Thoracic aorta (tissue), 2 donors: ENCODE results near the gene MSI2. TPM values are rescaled to one million over a fixed set of nuclear protein-coding genes. Genes with fewer than 3 reads are reported as not detected.
A peak's percentile ranks its signal among the peaks of the same experiment; 100 is the strongest.

Source experiments
- ATAC-seq: fragments of 150-250 bp; one replicate; pipeline ENCODE4 v1.8.0; 2017; ENCODE audit warnings: low read depth; ENCODE audit not compliant: insufficient number of reproducible peaks, low FRiP score
- DNase-seq: peaks from one replicate; pipeline ENCODE4 v3.0.0-alpha.2; 2020; ENCODE audit warnings: low spot score
- H3K27ac ChIP-seq, 2 donors: fragments of 200-600 bp; sonication (generic); 1 replicate in 1 of 2; 2 replicates in 1 of 2; pipeline ENCODE4 v1.5.1; 2016; ENCODE audit warnings: mild to moderate bottlenecking in 2 of 2, moderate library complexity in 2 of 2
- H3K27me3 ChIP-seq: fragments of 200-600 bp; sonication (generic); replicated peaks from 2 replicates; pipeline ENCODE4 v1.6.0; 2016; ENCODE audit warnings: mild to moderate bottlenecking; ENCODE audit not compliant: insufficient read depth
- H3K36me3 ChIP-seq: fragments of 200-600 bp; sonication (generic); one replicate; pipeline ENCODE4 v1.5.1; 2016
- H3K4me1 ChIP-seq, 2 donors: fragments of 200-600 bp; sonication (generic); 1 replicate in 1 of 2; 2 replicates in 1 of 2; pipeline versions ENCODE4 v1.5.1 to v1.6.0; 2016; ENCODE audit warnings: low read depth in 2 of 2, mild to moderate bottlenecking in 1 of 2; ENCODE audit not compliant: control insufficient read depth in 1 of 2
- H3K4me3 ChIP-seq: fragments of 200-600 bp; sonication (generic); 2 replicates; pipeline ENCODE4 v1.5.1; 2016; ENCODE audit warnings: mild to moderate bottlenecking
- H3K9me3 ChIP-seq: fragments of 200-600 bp; sonication (generic); 2 replicates; pipeline ENCODE4 v1.5.1; 2016
- CTCF ChIP-seq: fragments of 200-600 bp; sonication (generic); IDR thresholded peaks from one replicate; pipeline ENCODE4 v1.5.1; 2019; ENCODE audit warnings: antibody characterized with exemption
- total RNA-seq, 2 donors: library from RNA; depleted of rRNA; stranded (reverse); fragments of >200 nt; gene quantifications; one replicate each; pipeline versions ENCODE4 v1.1.0 to v1.2.3, GENCODE V29; 2016

MSI2 gene
- total RNA-seq, 2 donors from 2014 or later = 32.1 to 46.2 TPM

- peaks cover 24 to 71% of the 10 kb centered on the region in 2 donors for H3K4me1 ChIP-seq
- no peak for DNase-seq
Measured at GRCh38 chr17:57482657-57483056, 226.3 kb downstream of the MSI2 start.

GRCh38 chr17:57484081-57484666 is 227.9 kb downstream of the MSI2 start:
- ATAC-seq = no peak
- no peak for TF ChIP-seq CTCF
- no peak overlapping the region for H3K27ac ChIP-seq
- DNase-seq = no peak
- H3K27me3 ChIP-seq = no peaks in the 10 kb centered on the region
- H3K4me3 ChIP-seq = no peak overlapping the region
- peaks cover 24 to 67% of the 10 kb centered on the region in 2 donors for H3K4me1 ChIP-seq
- H3K36me3 ChIP-seq = no peaks in the 10 kb centered on the region
- H3K9me3 ChIP-seq = no peaks in the 10 kb centered on the region

More at GRCh38 chr17:57482657-57483056, 226.3 kb downstream of the MSI2 start:
- no peaks in the 10 kb centered on the region for H3K9me3 ChIP-seq
- no peaks in the 10 kb centered on the region for H3K36me3 ChIP-seq
- H3K27me3 ChIP-seq = no peaks in the 10 kb centered on the region
- ATAC-seq = no peak
- H3K27ac ChIP-seq = peak overlapping the region in 1 of 2 donors; percentile 14
- no peak for TF ChIP-seq CTCF
- H3K4me3 ChIP-seq = no peak overlapping the region

DNA sequence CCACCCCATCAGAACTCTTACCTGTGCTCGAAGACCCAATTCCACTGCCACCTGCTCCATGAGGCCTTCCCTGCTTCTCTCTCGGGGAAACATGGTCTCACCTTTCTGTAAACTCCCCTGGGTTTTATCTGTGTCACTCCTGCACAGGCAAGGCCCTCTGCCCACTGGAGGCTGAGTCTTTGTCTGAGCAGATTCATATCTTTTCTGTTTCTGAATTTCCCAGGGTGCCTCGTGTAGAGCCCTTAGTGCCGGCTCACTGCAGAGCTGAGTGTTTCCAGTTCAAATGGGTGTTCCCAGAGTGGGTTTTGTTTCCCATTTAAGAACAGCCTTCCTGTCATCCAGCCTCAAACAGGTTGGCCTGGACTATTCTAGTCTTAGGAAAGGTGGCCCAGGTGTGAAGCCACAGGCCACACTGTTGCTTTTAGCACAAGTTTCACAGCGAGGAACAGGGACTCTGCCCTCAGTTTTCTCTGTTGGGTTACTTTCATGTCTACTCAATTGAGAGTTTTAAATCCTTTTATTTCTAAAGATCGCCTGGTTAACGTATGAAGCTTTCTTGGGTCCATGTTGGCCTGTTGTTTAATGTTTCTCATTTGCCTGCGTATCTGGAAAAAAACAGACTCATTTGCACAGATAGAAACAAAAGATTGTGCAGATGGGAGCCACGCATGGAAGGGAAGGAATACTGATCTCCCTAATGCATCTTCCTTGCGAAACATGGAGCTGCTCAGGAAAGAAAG is 228.7 kb downstream of the MSI2 start:
- H3K4me3 ChIP-seq = no peak overlapping the region
- ATAC-seq (no peak), DNase-seq (no peak)
- H3K36me3 ChIP-seq = no peaks in the 10 kb centered on the region
- TF ChIP-seq CTCF = no peak
- H3K4me1 ChIP-seq = peaks cover 25 to 73% of the 10 kb centered on the region in 2 donors
- no peaks in the 10 kb centered on the region for H3K9me3 ChIP-seq
- H3K27me3 ChIP-seq = no peaks in the 10 kb centered on the region
- H3K27ac ChIP-seq = no peak overlapping the region

- H3K4me1 ChIP-seq = peaks cover 28 to 73% of the 10 kb centered on the region in 2 donors
- H3K27me3 ChIP-seq = no peaks in the 10 kb centered on the region
- no peak for ATAC-seq
- no peak overlapping the region for H3K4me3 ChIP-seq
- H3K27ac ChIP-seq = no peak overlapping the region
- TF ChIP-seq CTCF = no peak
- DNase-seq = no peak
- no peaks in the 10 kb centered on the region for H3K9me3 ChIP-seq
- no peaks in the 10 kb centered on the region for H3K36me3 ChIP-seq
Measured at GRCh38 chr17:57485566-57485865, 229.2 kb downstream of the MSI2 start.

- no peak for DNase-seq
- Histone ChIP-seq H3K4me1 (peaks cover 28 to 73% of the 10 kb centered on the region in 2 donors), H3K4me3 (no peak overlapping the region), H3K27me3 (no peaks in the 10 kb centered on the region), H3K36me3 (no peaks in the 10 kb centered on the region), H3K9me3 (no peaks in the 10 kb centered on the region), H3K27ac (no peak overlapping the region)
- TF ChIP-seq CTCF = no peak
- no peak for ATAC-seq
Measured at GRCh38 chr17:57485916-57486881, 229.9 kb downstream of the MSI2 start.
